IMR-90 (cell line): ENCODE measurements around the gene PLAAT4. TPM values are rescaled to one million over a fixed set of nuclear protein-coding genes. Genes with fewer than 3 reads are reported as not detected.

Experiments
- ATAC-seq: fragments of 200-7000 bp; cut with Tn5 transposase; 2 replicates; pipeline ENCODE4 v1.9.1; 2020; ENCODE audit warnings: low read depth, mild to moderate bottlenecking, moderate library complexity
- BruUV-seq: library from RNA; stranded (reverse); fragments of 400-500 nt; replicated peaks from 2 replicates; lab custom pipeline; 2021; lab: Mats Ljungman, UMichigan
- CTCF ChIA-PET: fragments of 300-600 bp; formaldehyde crosslinking; extraction: SDS; loops from one replicate; lab custom pipeline; 2021; ENCODE audit warnings: antibody characterized with exemption; lab: Yijun Ruan, JAX
- POLR2A ChIA-PET: fragments of 300-600 bp; sonication (Branson Sonifier 250); formaldehyde crosslinking; loops from one replicate; lab custom pipeline; 2022; ENCODE audit warnings: antibody characterized with exemption; ENCODE audit not compliant: unreplicated experiment; lab: Charles Lee
- DNase-seq: peaks from one replicate; pipeline ENCODE4 v3.0.0; 2013
- H2AFZ ChIP-seq: replicated peaks from 2 replicates; pipeline ENCODE3; 2013; ENCODE audit warnings: low read length, mild to moderate bottlenecking; ENCODE audit not compliant: poor library complexity
- H2AK5ac ChIP-seq: 2 replicates; pipeline ENCODE4 v1.6.1; 2013; ENCODE audit warnings: low read depth, low read length, inconsistent platforms
- H2AK9ac ChIP-seq: replicated peaks from 2 replicates; pipeline ENCODE3; 2013; ENCODE audit warnings: mild to moderate bottlenecking, low read depth, low read length, moderate library complexity; ENCODE audit not compliant: poor library complexity
- H2BK120ac ChIP-seq: 2 replicates; pipeline ENCODE4 v1.6.1; 2013; ENCODE audit warnings: low read depth, low read length, inconsistent platforms
- H2BK15ac ChIP-seq: 3 replicates; pipeline ENCODE4 v1.6.1; 2013; ENCODE audit warnings: low read depth, low read length, inconsistent platforms
- H2BK20ac ChIP-seq: 2 replicates; pipeline ENCODE4 v1.6.1; 2013; ENCODE audit warnings: low read depth, mild to moderate bottlenecking, inconsistent platforms, low read length, moderate library complexity
- H2BK5ac ChIP-seq: 2 replicates; pipeline ENCODE4 v1.6.1; 2013; ENCODE audit warnings: mild to moderate bottlenecking, low read depth, low read length, inconsistent platforms; ENCODE audit not compliant: poor library complexity, severe bottlenecking
- H3K14ac ChIP-seq: replicated peaks from 2 replicates; pipeline ENCODE4 v1.6.1; 2013; ENCODE audit warnings: low read depth, low read length, inconsistent platforms
- H3K18ac ChIP-seq: 2 replicates; pipeline ENCODE4 v1.6.1; 2013; ENCODE audit warnings: low read depth, low read length, control low read depth
- H3K23ac ChIP-seq: 2 replicates; pipeline ENCODE4 v1.6.1; 2013; ENCODE audit warnings: low read depth, low read length, inconsistent platforms
- H3K27ac ChIP-seq: 2 replicates; pipeline ENCODE4 v1.5.1; 2013; ENCODE audit warnings: mild to moderate bottlenecking, control low read depth, low read length; ENCODE audit not compliant: insufficient read depth
- H3K27me3 ChIP-seq: 2 replicates; pipeline ENCODE4 v1.6.1; 2013; ENCODE audit warnings: low read length; ENCODE audit not compliant: control insufficient read depth, insufficient read depth
- H3K36me3 ChIP-seq: 2 replicates; pipeline ENCODE4 v1.6.1; 2013; ENCODE audit warnings: low read length, mixed read lengths; ENCODE audit not compliant: control insufficient read depth, insufficient read depth
- H3K4ac ChIP-seq: 2 replicates; pipeline ENCODE4 v1.6.1; 2013; ENCODE audit warnings: low read depth, low read length, inconsistent platforms
- H3K4me1 ChIP-seq: 2 replicates; pipeline ENCODE4 v1.6.1; 2013; ENCODE audit warnings: low read length, mixed read lengths; ENCODE audit not compliant: control insufficient read depth, insufficient read depth
- H3K4me2 ChIP-seq: 2 replicates; pipeline ENCODE4 v1.6.1; 2013; ENCODE audit warnings: low read depth, mild to moderate bottlenecking, control low read depth, low read length, moderate library complexity
- H3K4me3 ChIP-seq: 2 replicates; pipeline ENCODE4 v1.5.1; 2013; ENCODE audit warnings: low read depth, mild to moderate bottlenecking, control low read depth, low read length, moderate library complexity; ENCODE audit not compliant: insufficient read depth
- H3K56ac ChIP-seq: 2 replicates; pipeline ENCODE4 v1.6.1; 2013; ENCODE audit warnings: low read length, inconsistent platforms; ENCODE audit not compliant: insufficient read depth; ENCODE audit errors: extremely low read depth
- H3K79me1 ChIP-seq, 2 experiments: 2 replicates each; pipeline ENCODE4 v1.6.1; 2013; ENCODE audit warnings: low read length in 2 of 2, inconsistent platforms in 1 of 2, low read depth in 1 of 2
- H3K9ac ChIP-seq: 2 replicates; pipeline ENCODE4 v1.6.1; 2013; ENCODE audit warnings: low read depth, low read length, control low read depth
- H3K9me1 ChIP-seq: 2 replicates; pipeline ENCODE4 v1.6.1; 2013; ENCODE audit warnings: low read length, inconsistent platforms; ENCODE audit not compliant: insufficient read depth
- H3K9me3 ChIP-seq: 2 replicates; pipeline ENCODE4 v1.6.1; 2013; ENCODE audit warnings: low read length; ENCODE audit not compliant: control insufficient read depth, insufficient read depth
- H4K20me1 ChIP-seq: 2 replicates; pipeline ENCODE4 v1.6.1; 2013; ENCODE audit warnings: low read length, inconsistent platforms; ENCODE audit not compliant: insufficient read depth
- H4K5ac ChIP-seq: 2 replicates; pipeline ENCODE4 v1.6.1; 2013; ENCODE audit warnings: mild to moderate bottlenecking, low read depth, low read length, control low read depth
- H4K8ac ChIP-seq, 2 experiments: 2 replicates each; pipeline ENCODE4 v1.6.1; 2013; ENCODE audit warnings: low read depth in 2 of 2, low read length in 2 of 2, control low read depth in 1 of 2, inconsistent platforms in 1 of 2
- H4K91ac ChIP-seq: 2 replicates; pipeline ENCODE4 v1.6.1; 2013; ENCODE audit warnings: low read depth, low read length, inconsistent platforms; ENCODE audit not compliant: insufficient read depth
- BHLHE40 ChIP-seq: fragments of 150-350 bp; IDR thresholded peaks from 2 replicates; pipeline ENCODE4 v1.6.1; 2016; ENCODE audit warnings: mild to moderate bottlenecking, low read depth, low read length
- CEBPB ChIP-seq: IDR thresholded peaks from 2 replicates; pipeline ENCODE4 v1.6.1; 2012; ENCODE audit warnings: low read depth, low read length, improper control_type of control experiment
- CHD1 ChIP-seq: IDR thresholded peaks from 2 replicates; pipeline ENCODE4 v1.6.1; 2012; ENCODE audit warnings: low read depth, low read length, improper control_type of control experiment
- CTCF ChIP-seq: conservative IDR thresholded peaks from 2 replicates; pipeline ENCODE4 v1.5.1; 2012; ENCODE audit warnings: mild to moderate bottlenecking, low read depth, low read length, improper control_type of control experiment
- ELK1 ChIP-seq: fragments of 150-350 bp; IDR thresholded peaks from 2 replicates; pipeline ENCODE4 v1.6.1; 2016; ENCODE audit warnings: low read depth, mild to moderate bottlenecking, low read length, moderate library complexity, borderline replicate concordance
- FOS ChIP-seq: fragments of 150-350 bp; IDR thresholded peaks from 2 replicates; pipeline ENCODE4 v1.6.1; 2016; ENCODE audit warnings: low read depth, low read length
- MAFK ChIP-seq: IDR thresholded peaks from 2 replicates; pipeline ENCODE4 v1.6.1; 2012; ENCODE audit warnings: low read depth, low read length, improper control_type of control experiment
- MAZ ChIP-seq: IDR thresholded peaks from 2 replicates; pipeline ENCODE4 v1.6.1; 2012; ENCODE audit warnings: low read depth, mild to moderate bottlenecking, low read length, improper control_type of control experiment, moderate library complexity, borderline replicate concordance
- MXI1 ChIP-seq: IDR thresholded peaks from 2 replicates; pipeline ENCODE4 v1.6.1; 2012; ENCODE audit warnings: low read depth, mild to moderate bottlenecking, low read length, moderate library complexity, borderline replicate concordance
- NFE2L2 ChIP-seq: fragments of 150-350 bp; IDR thresholded peaks from 2 replicates; pipeline ENCODE4 v1.6.1; 2016; ENCODE audit warnings: low read depth, mild to moderate bottlenecking, low read length
- POLR2A ChIP-seq: IDR thresholded peaks from 2 replicates; pipeline ENCODE4 v1.6.1; 2012; ENCODE audit warnings: mild to moderate bottlenecking, low read depth, low read length
- RAD21 ChIP-seq: IDR thresholded peaks from 2 replicates; pipeline ENCODE4 v1.6.1; 2012; ENCODE audit warnings: low read length, improper control_type of control experiment
- RCOR1 ChIP-seq: IDR thresholded peaks from 2 replicates; pipeline ENCODE4 v1.6.1; 2012; ENCODE audit warnings: mild to moderate bottlenecking, low read length, improper control_type of control experiment; ENCODE audit not compliant: insufficient replicate concordance
- RFX5 ChIP-seq: IDR thresholded peaks from 2 replicates; pipeline ENCODE4 v1.8.0; 2012; ENCODE audit warnings: low read depth, mild to moderate bottlenecking, low read length, moderate library complexity
- SMC3 ChIP-seq: fragments of 150-350 bp; IDR thresholded peaks from 2 replicates; pipeline ENCODE4 v1.6.1; 2016; ENCODE audit warnings: low read depth, mild to moderate bottlenecking, antibody characterized with exemption, low read length, moderate library complexity
- USF2 ChIP-seq: fragments of 150-350 bp; IDR thresholded peaks from 2 replicates; pipeline ENCODE4 v1.6.1; 2017; ENCODE audit warnings: mild to moderate bottlenecking, antibody characterized with exemption, low read length, low read depth
- WGBS, 2 experiments: methylation state at CpG; one replicate each; pipeline versions ENCODE4 v1.1.5 to v1.1.7; 2013; ENCODE audit warnings: missing lambda C conversion rate in 2 of 2; ENCODE audit not compliant: insufficient read length in 1 of 2; ENCODE audit errors: extremely low coverage in 2 of 2; 5-methylcytosine and 5-hydroxymethylcytosine counted together
- dilution Hi-C: fragments of 300-500 bp; cut with HindIII; formaldehyde crosslinking; loops from one replicate; pipeline ENCODE4 v1.14.3; 2018; ENCODE audit warnings: low sequenced_read_pairs; ENCODE audit not compliant: unreplicated experiment
- in situ Hi-C: fragments of 300-500 bp; cut with MboI; formaldehyde crosslinking; loops from 3 replicates; pipeline ENCODE4 v1.14.3; 2019; ENCODE audit warnings: low sequenced_read_pairs, inconsistent platforms, mixed read lengths
- intact Hi-C: fragments of 100-400 bp; cut with micrococcal nuclease; formaldehyde crosslinking; loops from 2 replicates; pipeline ENCODE4 v1.10.0; 2022
- polyA plus RNA-seq, 3 experiments: library from polyadenylated mRNA; depleted of rRNA; stranded (reverse); fragments of >200 nt; gene quantifications; 2 replicates each; pipeline ENCODE4 v1.2.3, GENCODE V29; 2012; ENCODE audit warnings: low replicate concordance in 1 of 3
- total RNA-seq: library from RNA; depleted of rRNA; stranded (reverse); fragments of >200 nt; gene quantifications from 2 replicates; pipeline ENCODE4 v1.2.3, GENCODE V29; 2012

The PLAAT4 gene
- total and polyA plus RNA-seq, 2 of the 4 experiments (the other 2 are of a cell fraction): 0.17 to 0.18 TPM

GRCh38 chr11:63504933-63505586 lies 31.5 kb upstream of the PLAAT4 start:
- H2BK5ac ChIP-seq: no peak overlapping the region
- no peak overlapping the region for H2BK15ac ChIP-seq
- ChIA-PET POLR2A (no interaction called here), CTCF (no interaction called here)
- intact Hi-C loops: no loop called here
- H3K36me3 ChIP-seq: no peaks in the 10 kb centered on the region
- H3K18ac ChIP-seq: no peak overlapping the region
- dilution Hi-C loops: no loop called here
- no peak overlapping the region for H2AFZ ChIP-seq
- H4K91ac ChIP-seq: no peak overlapping the region
- no peak overlapping the region for H3K4me3 ChIP-seq
- 40% methylated on average over 2 of the region's 4 CpGs; no CpG with 5 or more reads in 1 of the 2 experiments for whole genome bisulfite sequencing, 2 experiments
- H2AK5ac ChIP-seq: no peak overlapping the region
- DNase-seq: no peak
- H3K14ac ChIP-seq: no peak overlapping the region
- TF ChIP-seq MXI1 (no peak), CEBPB (no peak), MAFK (no peak), USF2 (no peak), ELK1 (no peak), MAZ (no peak), NFE2L2 (no peak), RCOR1 (no peak), BHLHE40 (no peak), CTCF (no peak), RAD21 (no peak), SMC3 (no peak), RFX5 (no peak), FOS (no peak), CHD1 (no peak), POLR2A (no peak)
- no peak overlapping the region for H3K4me2 ChIP-seq
- BruUV-seq: no TSS peak
- ATAC-seq: no peak
- no peak overlapping the region for H2BK20ac ChIP-seq
- no peaks in the 10 kb centered on the region for H4K20me1 ChIP-seq
- peaks cover 2% of the 10 kb centered on the region; the same call in 1 of the 2 replicates for H3K27me3 ChIP-seq
- H2BK120ac ChIP-seq: no peak overlapping the region
- H3K56ac ChIP-seq: no peak overlapping the region
- no peak overlapping the region for H4K8ac ChIP-seq
- in situ Hi-C loops: no loop called here
- H4K5ac ChIP-seq: no peak overlapping the region
- peaks cover 4% of the 10 kb centered on the region for H3K9me3 ChIP-seq
- no peaks in the 10 kb centered on the region for H3K9me1 ChIP-seq
- no peaks in the 10 kb centered on the region for H3K4me1 ChIP-seq
- H3K9ac ChIP-seq: no peak overlapping the region
- no peak overlapping the region for H3K23ac ChIP-seq
- no peak overlapping the region for H3K27ac ChIP-seq
- no peak overlapping the region for H2AK9ac ChIP-seq
- no peak overlapping the region for H3K4ac ChIP-seq
- H3K79me1 ChIP-seq: no peaks in the 10 kb centered on the region
